ENCODE results near the gene TET3. TPM values are rescaled to one million over a fixed set of nuclear protein-coding genes. Genes with fewer than 3 reads are reported as not detected.

Gene TET3
- total RNA-seq, 6 experiments from 2014 or later, result 3.7 to 6.8 (median 5.1) TPM

DNA sequence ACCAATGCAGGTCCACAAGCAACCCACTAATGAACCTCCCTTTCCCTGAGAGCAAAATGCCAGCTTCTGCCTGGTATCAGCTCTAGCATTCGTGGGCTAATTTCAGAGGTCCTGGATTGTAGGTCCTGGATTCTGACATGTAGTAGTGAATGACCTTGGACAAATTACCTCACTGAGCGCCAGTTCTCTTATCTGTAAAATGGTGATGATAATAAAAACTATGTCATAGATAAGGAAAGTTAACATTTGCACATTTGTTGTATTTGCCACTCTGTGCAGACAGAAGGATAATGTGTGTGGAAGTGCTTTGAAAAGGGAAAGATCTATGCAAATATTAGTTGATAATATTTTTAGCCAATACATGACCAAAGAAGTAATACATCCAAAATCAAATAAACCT lies 4.1 kb upstream of the TET3 start:
- no peak for TF ChIP-seq POLR2A (IDR thresholded peaks at IDR 0.05)
- TF ChIP-seq, protein P1, sequence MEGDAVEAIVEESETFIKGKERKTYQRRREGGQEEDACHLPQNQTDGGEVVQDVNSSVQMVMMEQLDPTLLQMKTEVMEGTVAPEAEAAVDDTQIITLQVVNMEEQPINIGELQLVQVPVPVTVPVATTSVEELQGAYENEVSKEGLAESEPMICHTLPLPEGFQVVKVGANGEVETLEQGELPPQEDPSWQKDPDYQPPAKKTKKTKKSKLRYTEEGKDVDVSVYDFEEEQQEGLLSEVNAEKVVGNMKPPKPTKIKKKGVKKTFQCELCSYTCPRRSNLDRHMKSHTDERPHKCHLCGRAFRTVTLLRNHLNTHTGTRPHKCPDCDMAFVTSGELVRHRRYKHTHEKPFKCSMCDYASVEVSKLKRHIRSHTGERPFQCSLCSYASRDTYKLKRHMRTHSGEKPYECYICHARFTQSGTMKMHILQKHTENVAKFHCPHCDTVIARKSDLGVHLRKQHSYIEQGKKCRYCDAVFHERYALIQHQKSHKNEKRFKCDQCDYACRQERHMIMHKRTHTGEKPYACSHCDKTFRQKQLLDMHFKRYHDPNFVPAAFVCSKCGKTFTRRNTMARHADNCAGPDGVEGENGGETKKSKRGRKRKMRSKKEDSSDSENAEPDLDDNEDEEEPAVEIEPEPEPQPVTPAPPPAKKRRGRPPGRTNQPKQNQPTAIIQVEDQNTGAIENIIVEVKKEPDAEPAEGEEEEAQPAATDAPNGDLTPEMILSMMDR (IDR thresholded peaks at IDR 0.05), result no peak
- WGBS (ENCODE audit: insufficient coverage, low coverage, low lambda C conversion rate, missing lambda C conversion rate), result 23% methylated on average over 2 of the region's 2 CpGs
- peak overlapping the region in 1 of 3 donors; percentile 50 for H3K4me3 ChIP-seq
- DNase-seq (no peak), ATAC-seq (no peak)
- H3K27me3 ChIP-seq, result no peaks in the 10 kb centered on the region
- no peaks in the 10 kb centered on the region for H3K9me3 ChIP-seq
- intact Hi-C loops (cut with DNase I), result no loop called here
- H3K4me1 ChIP-seq, result peaks cover 0 to 25% (median 12%) of the 10 kb centered on the region in 4 donors
- no peaks in the 10 kb centered on the region for H3K36me3 ChIP-seq
- H3K27ac ChIP-seq, result no peak overlapping the region

- H3K9me3 ChIP-seq, result no peaks in the 10 kb centered on the region
- 8% methylated on average over 20 of the region's 31 CpGs for WGBS (ENCODE audit: insufficient coverage, low coverage, low lambda C conversion rate, missing lambda C conversion rate)
Measured at GRCh38 chr2:73981081-73982001, 3.4 kb upstream of the TET3 start.

GRCh38 chr2:73982140-73982617 lies 2.5 kb upstream of the TET3 start:
- H3K9me3 ChIP-seq, result no peaks in the 10 kb centered on the region
- no peaks in the 10 kb centered on the region for H3K36me3 ChIP-seq
- H3K4me1 ChIP-seq, result peaks cover 0 to 35% (median 17%) of the 10 kb centered on the region in 4 donors
- H3K4me3 ChIP-seq, result no peak overlapping the region
- ATAC-seq (no peak), DNase-seq (no peak)
- H3K27me3 ChIP-seq, result no peaks in the 10 kb centered on the region
- intact Hi-C loops (cut with DNase I), result no loop called here
- no peak for TF ChIP-seq POLR2A (IDR thresholded peaks at IDR 0.05)
- TF ChIP-seq, protein P1 (IDR thresholded peaks at IDR 0.05), result no peak
- no peak overlapping the region for H3K27ac ChIP-seq
- 53% methylated on average over 4 of the region's 7 CpGs for WGBS (ENCODE audit: insufficient coverage, low coverage, low lambda C conversion rate, missing lambda C conversion rate)

More at GRCh38 chr2:73981081-73982001, 3.4 kb upstream of the TET3 start:
- Histone ChIP-seq H3K27ac (no peak overlapping the region), H3K4me3 (peak overlapping the region; percentile 22 to 50 (median 42)), H3K36me3 (no peaks in the 10 kb centered on the region), H3K4me1 (peaks cover 0 to 32% (median 13%) of the 10 kb centered on the region in 4 donors), H3K27me3 (no peaks in the 10 kb centered on the region)
- intact Hi-C loops (cut with DNase I), result no loop called here
- DNase-seq (peak; percentile 57 to 69 (median 59)), ATAC-seq (peak; percentile 20 to 62 (median 38))
- no peak for TF ChIP-seq POLR2A (IDR thresholded peaks at IDR 0.05)
- TF ChIP-seq, protein P1 (IDR thresholded peaks at IDR 0.05), result peak in 1 of 4 donors; percentile 10

DNA sequence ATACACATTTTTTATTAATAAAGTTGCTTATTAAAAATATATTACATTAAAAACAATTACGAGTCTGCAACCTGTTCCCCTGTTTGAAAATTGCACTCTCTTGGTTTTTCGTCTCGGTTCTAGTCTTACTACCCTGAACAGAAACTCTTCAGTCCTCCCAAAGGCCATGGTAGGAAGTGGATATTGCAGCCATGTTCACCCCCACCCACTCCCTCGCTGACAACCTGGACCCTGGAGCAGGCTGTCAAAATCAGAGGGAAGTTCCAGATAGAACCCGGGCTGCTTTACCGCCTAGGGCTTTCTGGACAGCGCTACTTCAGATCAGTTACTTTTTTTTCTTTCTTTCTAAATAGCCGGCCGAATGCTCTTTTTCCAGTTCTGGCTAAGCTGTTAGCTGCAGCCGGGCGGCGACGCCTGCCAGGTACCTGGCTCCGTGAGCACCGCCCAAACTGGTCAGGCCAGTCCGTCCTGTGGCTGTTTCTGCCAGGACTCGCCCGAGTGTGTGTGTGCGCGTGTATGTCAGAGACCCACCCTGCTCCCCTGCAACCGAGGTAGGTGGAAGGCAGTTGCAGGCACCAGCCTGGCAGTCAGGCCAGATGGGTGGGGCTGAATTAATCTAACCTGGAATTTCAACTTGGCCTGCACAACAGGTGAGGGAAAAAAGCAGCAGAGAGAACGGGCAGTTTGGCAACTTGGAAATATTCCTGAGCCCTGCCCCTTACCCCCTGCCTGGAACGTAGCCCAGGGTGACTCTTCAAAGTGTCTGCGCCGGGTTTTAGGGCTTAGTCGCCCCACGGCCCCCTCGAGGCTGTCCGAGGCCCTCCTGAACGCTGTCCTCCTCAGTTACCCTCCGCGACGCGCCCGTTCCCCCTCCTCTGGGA lies 1.1 kb upstream of the TET3 start:
- Histone ChIP-seq H3K27ac (peak overlapping the region; percentile 68 to 84 (median 70)), H3K4me1 (peaks cover 0 to 48% (median 18%) of the 10 kb centered on the region in 4 donors), H3K4me3 (peak overlapping the region; percentile 63 to 80 (median 73)), H3K9me3 (no peaks in the 10 kb centered on the region), H3K27me3 (no peaks in the 10 kb centered on the region), H3K36me3 (no peaks in the 10 kb centered on the region)
- 13% methylated on average over 26 of the region's 35 CpGs for WGBS (ENCODE audit: insufficient coverage, low coverage, low lambda C conversion rate, missing lambda C conversion rate)
- TF ChIP-seq, protein P1 (IDR thresholded peaks at IDR 0.05), result peak in 1 of 4 donors; percentile 10
- TF ChIP-seq POLR2A (IDR thresholded peaks at IDR 0.05), result peak; percentile 42
- DNase-seq, result peak; percentile 70 to 90 (median 90)
- intact Hi-C loops (cut with DNase I), result no loop called here
- ATAC-seq, result peak; percentile 58 to 78 (median 70)
